Neuronal stem cell (in vitro differentiated cells): ENCODE measurements around the gene PDYN.

ENCODE experiments used
- DNase-seq: peaks from one replicate; pipeline ENCODE4 v3.0.0-alpha.2; 2013; ENCODE audit warnings: low spot score
- H2AFZ ChIP-seq: one replicate; pipeline ENCODE4 v1.6.1; 2013; ENCODE audit warnings: mild to moderate bottlenecking, low read length, inconsistent platforms
- H2AK5ac ChIP-seq: 2 replicates; pipeline ENCODE4 v1.6.1; 2013; ENCODE audit warnings: low read depth, mild to moderate bottlenecking, inconsistent platforms, low read length, moderate library complexity, mixed read lengths
- H2BK120ac ChIP-seq: 2 replicates; pipeline ENCODE4 v1.6.1; 2013; ENCODE audit warnings: low read depth, mild to moderate bottlenecking, inconsistent platforms, low read length, moderate library complexity, mixed read lengths
- H2BK12ac ChIP-seq: one replicate; pipeline ENCODE4 v1.6.1; 2013; ENCODE audit warnings: low read length, inconsistent platforms
- H2BK15ac ChIP-seq: 2 replicates; pipeline ENCODE4 v1.6.1; 2013; ENCODE audit warnings: mild to moderate bottlenecking, low read length, inconsistent platforms, mixed read lengths
- H2BK5ac ChIP-seq: one replicate; pipeline ENCODE4 v1.6.1; 2013; ENCODE audit warnings: inconsistent platforms, mild to moderate bottlenecking, low read length, moderate library complexity
- H3K14ac ChIP-seq: one replicate; pipeline ENCODE4 v1.6.1; 2013; ENCODE audit warnings: low read length, inconsistent platforms
- H3K18ac ChIP-seq: 2 replicates; pipeline ENCODE4 v1.6.1; 2013; ENCODE audit warnings: low read length, inconsistent platforms
- H3K23ac ChIP-seq: 2 replicates; pipeline ENCODE4 v1.6.1; 2013; ENCODE audit warnings: low read depth, mild to moderate bottlenecking, mixed read lengths, low read length, inconsistent platforms; ENCODE audit not compliant: poor library complexity
- H3K27ac ChIP-seq: replicated peaks from 3 replicates; pipeline ENCODE4 v1.5.1; 2013; ENCODE audit warnings: low read length, inconsistent platforms
- H3K27me3 ChIP-seq, 3 experiments: 2 replicates each; pipeline ENCODE4 v1.6.1; 2013; ENCODE audit warnings: low read length in 3 of 3, mild to moderate bottlenecking in 2 of 3, inconsistent platforms in 1 of 3, low read depth in 1 of 3, mixed read lengths in 1 of 3, moderate library complexity in 1 of 3; ENCODE audit not compliant: control insufficient read depth in 3 of 3, insufficient read depth in 3 of 3
- H3K36me3 ChIP-seq, 2 donors: replicated peaks in 1 of 2; 2 replicates each; pipeline ENCODE4 v1.6.1; 2013; ENCODE audit warnings: low read length in 2 of 2; ENCODE audit not compliant: control insufficient read depth in 2 of 2, insufficient read depth in 2 of 2
- H3K4ac ChIP-seq: 2 replicates; pipeline ENCODE4 v1.6.1; 2013; ENCODE audit warnings: inconsistent platforms, mild to moderate bottlenecking, low read length, moderate library complexity
- H3K4me1 ChIP-seq, 2 donors: 1 replicate in 1 of 2; 2 replicates in 1 of 2; pipeline ENCODE4 v1.6.1; 2013; ENCODE audit warnings: low read length in 2 of 2, low read depth in 1 of 2; ENCODE audit not compliant: control insufficient read depth in 2 of 2, insufficient read depth in 1 of 2
- H3K4me2 ChIP-seq: one replicate; pipeline ENCODE4 v1.6.1; 2013; ENCODE audit warnings: mild to moderate bottlenecking, low read length, inconsistent platforms; ENCODE audit not compliant: insufficient read depth, poor library complexity, severe bottlenecking
- H3K4me3 ChIP-seq, 2 donors: 2 replicates each; pipeline ENCODE4 v1.5.1; 2013; ENCODE audit warnings: low read length in 2 of 2, mild to moderate bottlenecking in 2 of 2, inconsistent platforms in 1 of 2, moderate library complexity in 1 of 2
- H3K79me1 ChIP-seq: one replicate; pipeline ENCODE4 v1.6.1; 2013; ENCODE audit warnings: low read depth, mild to moderate bottlenecking, inconsistent platforms, low read length, moderate library complexity
- H3K9ac ChIP-seq: one replicate; pipeline ENCODE4 v1.6.1; 2013; ENCODE audit warnings: mild to moderate bottlenecking, low read depth, low read length, inconsistent platforms; ENCODE audit not compliant: poor library complexity
- H3K9me3 ChIP-seq, 2 donors: replicated peaks in 1 of 2; 2 replicates each; pipeline versions ENCODE3 to v1.6.1; 2013; ENCODE audit warnings: low read length in 2 of 2, mild to moderate bottlenecking in 2 of 2, inconsistent platforms in 1 of 2, low read depth in 1 of 2, mixed read lengths in 1 of 2, moderate library complexity in 1 of 2; ENCODE audit not compliant: control insufficient read depth in 2 of 2, insufficient read depth in 1 of 2
- H4K8ac ChIP-seq: one replicate; pipeline ENCODE4 v1.6.1; 2013; ENCODE audit warnings: low read depth, mild to moderate bottlenecking, inconsistent platforms, low read length, moderate library complexity
- H4K91ac ChIP-seq: one replicate; pipeline ENCODE4 v1.6.1; 2013; ENCODE audit warnings: low read length, low read depth, mild to moderate bottlenecking, inconsistent platforms; ENCODE audit not compliant: poor library complexity
- WGBS, 2 donors: extraction: QIAGEN DNeasy Blood & Tissue Kit; methylation state at CpG; one replicate each; pipeline ENCODE4 v1.1.7; 2013; ENCODE audit warnings: missing lambda C conversion rate in 2 of 2, mixed read lengths in 1 of 2; ENCODE audit not compliant: insufficient read length in 2 of 2, insufficient replicate concordance in 1 of 2; ENCODE audit errors: extremely low coverage in 2 of 2; 5-methylcytosine and 5-hydroxymethylcytosine counted together

PDYN gene

DNA sequence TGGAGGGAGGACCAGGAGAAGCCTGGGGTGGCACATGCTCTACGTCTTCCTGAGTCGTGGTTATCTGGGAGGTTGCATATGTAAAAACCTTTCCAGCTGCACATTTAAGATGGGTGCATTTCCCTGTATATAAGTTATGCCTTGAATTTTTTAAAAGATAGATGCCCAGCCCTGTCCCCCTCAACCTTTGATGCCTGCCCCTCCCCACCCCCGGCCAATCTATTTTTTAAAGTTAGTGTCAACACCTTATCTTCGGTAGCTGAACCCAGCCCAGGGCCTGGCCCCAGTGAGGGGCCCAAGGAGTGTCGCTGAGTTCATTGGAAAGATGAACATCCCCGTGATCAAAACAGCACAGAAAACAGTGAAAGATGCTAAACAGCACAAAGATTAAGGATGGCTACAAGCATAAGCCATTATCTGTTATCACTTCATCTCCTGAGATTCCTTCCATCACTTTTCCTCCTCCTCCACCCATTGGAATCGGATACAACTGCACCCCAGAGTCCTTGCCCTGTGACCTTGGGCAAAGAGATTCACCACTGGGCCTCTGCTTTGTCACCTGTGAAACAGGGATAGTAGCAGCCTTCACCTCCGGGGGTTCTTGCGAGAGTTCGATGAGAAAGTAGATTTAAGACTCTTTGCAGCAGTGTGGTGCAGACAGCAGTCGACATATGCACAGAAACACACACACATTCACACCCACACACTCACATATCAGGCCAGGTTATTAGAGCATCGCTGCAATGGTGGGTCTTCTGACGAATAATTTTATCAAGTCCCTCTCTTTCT is 51.2 kb downstream of the PDYN start:
- Histone ChIP-seq H3K4ac (no peak overlapping the region), H2BK120ac (no peak overlapping the region), H3K4me1 (peaks cover 7 to 10% of the 10 kb centered on the region in 2 donors)

DNA sequence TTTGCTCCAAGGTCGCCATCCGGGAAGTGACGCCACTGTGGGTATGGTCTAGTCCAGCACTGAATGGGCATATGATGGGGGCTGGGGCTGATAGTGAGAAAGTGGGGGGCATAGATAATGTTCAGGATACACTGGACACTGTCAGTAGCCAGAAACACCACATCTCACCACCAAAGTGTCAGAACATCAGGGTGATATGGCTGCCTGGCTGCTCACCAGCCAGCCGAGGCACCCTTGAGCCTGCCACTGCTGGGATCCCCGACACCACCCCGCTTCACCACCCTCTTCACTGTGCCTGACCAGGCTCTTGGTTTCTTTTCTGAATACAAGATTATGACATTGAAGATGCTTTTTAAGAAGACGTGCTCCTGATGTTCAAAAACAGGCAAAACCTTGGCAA is 51.8 kb downstream of the PDYN start:
- Histone ChIP-seq H3K27me3 (peaks cover 0 to 44% (median 3%) of the 10 kb centered on the region in 3 experiments), H3K4me3 (no peak overlapping the region), H2BK5ac (no peak overlapping the region), H2AFZ (no peak overlapping the region), H3K9ac (no peak overlapping the region), H2BK12ac (no peak overlapping the region), H3K4ac (no peak overlapping the region), H3K9me3 (no peaks in the 10 kb centered on the region), H3K27ac (no peak overlapping the region), H3K36me3 (peaks cover 0 to 3% of the 10 kb centered on the region in 2 donors), H3K18ac (no peak overlapping the region), H3K79me1 (no peaks in the 10 kb centered on the region), H2BK15ac (no peak overlapping the region), H3K4me2 (no peak overlapping the region), H2AK5ac (no peak overlapping the region), H3K4me1 (peaks cover 3 to 4% of the 10 kb centered on the region in 2 donors), H2BK120ac (no peak overlapping the region), H4K91ac (no peak overlapping the region), H3K23ac (no peak overlapping the region), H3K14ac (no peak overlapping the region), H4K8ac (no peak overlapping the region)
- no peak for DNase-seq
- no CpG with 5 or more reads among the region's 7 CpGs for WGBS, 2 donors

More for the DNA sequence above, 51.2 kb downstream of the PDYN start:
- Histone ChIP-seq H4K91ac (no peak overlapping the region), H2AFZ (no peak overlapping the region), H3K27me3 (peaks cover 0 to 50% (median 6%) of the 10 kb centered on the region in 3 experiments), H2BK5ac (no peak overlapping the region), H3K27ac (no peak overlapping the region), H3K79me1 (no peaks in the 10 kb centered on the region), H2BK12ac (no peak overlapping the region), H3K14ac (no peak overlapping the region), H3K18ac (no peak overlapping the region), H3K9ac (no peak overlapping the region), H3K23ac (no peak overlapping the region), H3K36me3 (no peaks in the 10 kb centered on the region), H3K9me3 (no peaks in the 10 kb centered on the region), H2BK15ac (no peak overlapping the region), H4K8ac (no peak overlapping the region), H3K4me3 (no peak overlapping the region), H2AK5ac (no peak overlapping the region), H3K4me2 (no peak overlapping the region)
- no CpG with 5 or more reads among the region's 13 CpGs for WGBS, 2 donors
- DNase-seq, result no peak

DNA sequence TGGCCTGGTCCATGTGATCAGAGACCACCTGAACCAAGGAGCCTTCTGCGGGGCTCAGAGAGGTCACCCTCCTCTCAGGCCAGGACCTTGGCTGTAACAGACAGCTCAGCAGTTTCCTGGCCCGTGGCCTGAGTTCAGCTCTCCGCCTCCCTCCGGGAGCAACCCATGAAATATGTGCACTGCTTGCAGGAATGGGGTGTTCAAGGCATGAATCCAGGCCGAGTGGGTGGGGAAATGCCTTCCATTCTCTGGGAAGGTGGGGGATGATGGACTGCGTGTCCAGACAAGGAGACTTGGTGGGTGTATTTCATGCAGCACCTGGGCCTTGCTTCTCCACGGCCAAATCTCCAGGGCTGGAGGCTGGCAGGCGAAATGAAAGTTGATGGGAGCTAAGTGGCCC is 52.6 kb downstream of the PDYN start:
- H2BK5ac ChIP-seq, result no peak overlapping the region
- no peak overlapping the region for H3K23ac ChIP-seq
- no peak overlapping the region for H4K91ac ChIP-seq
- peaks cover 0 to 35% (median 2%) of the 10 kb centered on the region in 3 experiments for H3K27me3 ChIP-seq
- H3K4me2 ChIP-seq, result no peak overlapping the region
- no peak overlapping the region for H4K8ac ChIP-seq
- WGBS, 2 donors, result no CpG with 5 or more reads among the region's 8 CpGs
- no peaks in the 10 kb centered on the region for H3K9me3 ChIP-seq
- no peak overlapping the region for H2BK12ac ChIP-seq
- no peak overlapping the region for H3K27ac ChIP-seq
- no peak overlapping the region for H3K9ac ChIP-seq
- no peaks in the 10 kb centered on the region for H3K79me1 ChIP-seq
- H2BK120ac ChIP-seq, result no peak overlapping the region
- H3K14ac ChIP-seq, result no peak overlapping the region
- no peak overlapping the region for H2AK5ac ChIP-seq
- no peak overlapping the region for H3K4ac ChIP-seq
- H3K18ac ChIP-seq, result no peak overlapping the region
- peaks cover 0 to 2% of the 10 kb centered on the region in 2 donors for H3K4me1 ChIP-seq
- H2BK15ac ChIP-seq, result peak overlapping the region; percentile 19
- H3K36me3 ChIP-seq, result peaks cover 0 to 3% of the 10 kb centered on the region in 2 donors
- H2AFZ ChIP-seq, result no peak overlapping the region
- no peak for DNase-seq
- H3K4me3 ChIP-seq, result peak overlapping the region in 1 of 2 donors; percentile 33

DNA sequence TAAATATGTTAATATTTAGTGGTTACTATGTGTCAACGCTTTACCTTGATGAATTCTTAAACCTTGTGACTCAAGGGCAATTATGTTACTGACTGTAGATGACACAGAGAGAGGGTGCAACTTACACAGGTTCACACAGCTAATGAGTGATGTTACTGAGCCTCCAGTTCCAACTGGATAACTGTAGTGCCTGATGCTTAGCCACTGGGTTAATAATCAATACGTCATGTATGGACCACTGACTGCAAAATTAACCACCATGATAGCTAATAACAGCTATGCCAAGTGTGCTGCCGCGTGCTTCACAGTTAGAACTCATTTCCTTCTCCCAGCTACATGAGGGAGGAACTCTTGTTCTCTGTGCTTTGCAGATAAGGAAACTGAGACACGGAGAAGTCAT is 53.3 kb downstream of the PDYN start:
- H2BK12ac ChIP-seq, result no peak overlapping the region

More for the DNA sequence above, 53.3 kb downstream of the PDYN start:
- Histone ChIP-seq H2AFZ (no peak overlapping the region), H3K18ac (no peak overlapping the region), H2BK15ac (no peak overlapping the region), H2BK120ac (no peak overlapping the region), H3K36me3 (peaks cover 0 to 3% of the 10 kb centered on the region in 2 donors), H3K4ac (no peak overlapping the region), H3K79me1 (no peaks in the 10 kb centered on the region), H3K4me1 (peaks cover 0 to 2% of the 10 kb centered on the region in 2 donors), H3K9ac (no peak overlapping the region), H3K4me2 (no peak overlapping the region), H2AK5ac (no peak overlapping the region), H3K27me3 (peaks cover 0 to 29% (median 0%) of the 10 kb centered on the region in 3 experiments), H3K9me3 (no peaks in the 10 kb centered on the region), H3K4me3 (no peak overlapping the region), H4K91ac (no peak overlapping the region), H4K8ac (no peak overlapping the region), H3K14ac (no peak overlapping the region), H3K27ac (no peak overlapping the region), H2BK5ac (no peak overlapping the region), H3K23ac (no peak overlapping the region)
- no peak for DNase-seq
- WGBS, 2 donors, result no CpG with 5 or more reads among the region's 5 CpGs
